Measurements from ENCODE around the gene CLRN1. TPM values are rescaled to one million over a fixed set of nuclear protein-coding genes. Genes with fewer than 3 reads are reported as not detected.

The CLRN1 gene
- polyA plus RNA-seq, 3 donors, result not detected

DNA sequence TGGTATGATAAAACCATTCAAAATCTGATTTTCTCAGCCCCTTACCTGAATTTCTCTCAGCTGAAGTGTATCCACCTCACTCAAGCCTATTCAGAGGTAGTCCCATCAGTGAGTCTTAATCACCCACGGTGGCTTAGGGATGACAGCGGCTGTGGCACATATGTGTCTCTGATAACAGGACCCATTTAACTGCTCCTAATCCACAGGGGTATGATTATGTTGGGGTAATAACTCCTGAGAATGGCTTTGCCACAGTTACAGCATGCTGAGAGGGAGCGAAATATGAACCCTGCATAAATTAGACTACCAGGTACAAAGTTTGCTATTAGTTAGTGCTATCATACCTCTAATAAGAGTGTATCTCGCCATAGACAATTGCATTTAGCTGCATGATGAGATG, 10.6 kb downstream of the CLRN1 start:
- no CpG with 5 or more reads among the region's 4 CpGs for WGBS (ENCODE audit: insufficient coverage)
- TF ChIP-seq, protein P1, sequence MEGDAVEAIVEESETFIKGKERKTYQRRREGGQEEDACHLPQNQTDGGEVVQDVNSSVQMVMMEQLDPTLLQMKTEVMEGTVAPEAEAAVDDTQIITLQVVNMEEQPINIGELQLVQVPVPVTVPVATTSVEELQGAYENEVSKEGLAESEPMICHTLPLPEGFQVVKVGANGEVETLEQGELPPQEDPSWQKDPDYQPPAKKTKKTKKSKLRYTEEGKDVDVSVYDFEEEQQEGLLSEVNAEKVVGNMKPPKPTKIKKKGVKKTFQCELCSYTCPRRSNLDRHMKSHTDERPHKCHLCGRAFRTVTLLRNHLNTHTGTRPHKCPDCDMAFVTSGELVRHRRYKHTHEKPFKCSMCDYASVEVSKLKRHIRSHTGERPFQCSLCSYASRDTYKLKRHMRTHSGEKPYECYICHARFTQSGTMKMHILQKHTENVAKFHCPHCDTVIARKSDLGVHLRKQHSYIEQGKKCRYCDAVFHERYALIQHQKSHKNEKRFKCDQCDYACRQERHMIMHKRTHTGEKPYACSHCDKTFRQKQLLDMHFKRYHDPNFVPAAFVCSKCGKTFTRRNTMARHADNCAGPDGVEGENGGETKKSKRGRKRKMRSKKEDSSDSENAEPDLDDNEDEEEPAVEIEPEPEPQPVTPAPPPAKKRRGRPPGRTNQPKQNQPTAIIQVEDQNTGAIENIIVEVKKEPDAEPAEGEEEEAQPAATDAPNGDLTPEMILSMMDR (IDR thresholded peaks at IDR 0.05), result no peak

DNA sequence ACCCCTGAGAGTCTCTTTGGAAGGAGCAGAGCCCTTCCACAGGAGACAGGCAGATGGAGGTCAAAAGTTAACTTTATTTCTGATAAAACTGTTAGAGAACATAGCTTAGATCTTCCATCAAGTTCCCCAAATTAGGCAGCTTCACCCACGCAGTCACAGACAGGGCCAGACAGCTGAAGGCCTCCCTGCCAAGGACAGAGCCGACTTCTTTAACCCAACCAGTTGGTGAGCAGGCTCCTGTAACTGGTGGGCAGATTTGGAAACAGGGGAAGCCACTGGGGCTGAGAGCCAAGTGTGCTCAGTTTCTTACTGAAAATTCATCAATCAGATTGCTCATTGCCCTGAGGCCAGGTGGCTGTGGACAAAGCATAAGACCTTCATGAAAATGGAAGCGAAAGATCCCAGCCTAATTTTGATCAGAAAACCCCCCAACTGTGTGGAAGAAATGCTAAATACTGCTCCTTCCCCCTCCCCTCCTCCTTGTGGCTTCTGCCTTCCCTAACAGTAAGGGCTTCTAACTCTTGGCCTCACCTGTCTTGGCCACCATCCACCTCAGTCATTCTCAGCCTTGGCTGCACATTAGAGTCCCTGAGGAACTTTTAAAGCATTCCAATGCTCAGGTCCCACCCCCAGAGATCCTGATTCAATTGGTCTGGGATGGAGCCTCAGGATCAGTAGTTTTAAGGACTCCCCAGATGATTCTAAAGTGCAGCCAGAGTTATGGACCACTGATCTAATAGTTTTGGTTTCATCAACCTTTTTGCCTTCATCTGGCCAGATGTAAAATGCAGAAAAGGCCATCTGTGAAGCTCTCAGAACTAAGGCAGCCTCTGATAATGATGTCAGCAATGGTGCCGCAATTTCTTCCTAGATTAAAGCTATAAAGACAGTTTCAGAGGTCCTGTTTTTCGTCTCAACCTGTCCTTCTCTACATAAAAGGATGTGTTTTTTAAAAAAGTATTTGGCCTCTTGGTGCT, 11.5 kb downstream of the CLRN1 start:
- H3K4me1 ChIP-seq (ENCODE audit: control insufficient read depth in 1 of 2, insufficient read depth in 2 of 2, low read length in 2 of 2), result no peaks in the 10 kb centered on the region
- H3K36me3 ChIP-seq (replicated peaks in 1 of 2; ENCODE audit: control insufficient read depth in 1 of 2, insufficient read depth in 2 of 2, low read length in 2 of 2), result no peaks in the 10 kb centered on the region
- H3K4me1 Mint-ChIP-seq, result no peaks in the 10 kb centered on the region
- no peak overlapping the region for H3K4me3 ChIP-seq (replicated peaks in 1 of 3; ENCODE audit: low read depth in 2 of 3, low read length in 3 of 3)
- no peaks in the 10 kb centered on the region for H3K79me2 ChIP-seq (ENCODE audit: insufficient read depth, low read length)
- DNase-seq, result no peak
- no peaks in the 10 kb centered on the region for H4K20me1 ChIP-seq (ENCODE audit: insufficient read depth, low read length)
- H3K36me3 Mint-ChIP-seq, result no peaks in the 10 kb centered on the region
- H3K4me2 ChIP-seq (replicated peaks; ENCODE audit: extremely low read depth, low read length, poor library complexity, severe bottlenecking), result no peak overlapping the region
- peaks cover 1 to 3% (median 2%) of the 10 kb centered on the region in 3 donors for H3K27me3 Mint-ChIP-seq (ENCODE audit: low read depth in 3 of 3)
- no peaks in the 10 kb centered on the region for H3K9me3 ChIP-seq (replicated peaks in 1 of 2; ENCODE audit: control insufficient read depth in 1 of 2, insufficient read depth in 1 of 2, low read length in 2 of 2)
- no peak overlapping the region for H3K27ac ChIP-seq (ENCODE audit: low read depth in 1 of 2, low read length in 2 of 2)
- H3K27ac Mint-ChIP-seq, result no peak overlapping the region
- no peak overlapping the region for H3K4me3 Mint-ChIP-seq
- H2AFZ ChIP-seq (ENCODE audit: insufficient read depth, low read depth, low read length, poor library complexity, severe bottlenecking), result no peak overlapping the region
- WGBS (ENCODE audit: insufficient coverage), result no CpG with 5 or more reads among the region's 5 CpGs
- TF ChIP-seq, protein P1 (IDR thresholded peaks at IDR 0.05), result no peak
- H3K9ac ChIP-seq (ENCODE audit: insufficient read depth, low read length, poor library complexity, severe bottlenecking), result no peak overlapping the region
- peaks cover 0 to 2% (median 0%) of the 10 kb centered on the region in 7 donors for H3K9me3 Mint-ChIP-seq
- no peaks in the 10 kb centered on the region for H3K27me3 ChIP-seq (ENCODE audit: control insufficient read depth in 2 of 2, insufficient read depth in 2 of 2, low read length in 2 of 2)
- intact Hi-C loops (cut with micrococcal nuclease), result no loop called here

More for the DNA sequence above, 10.6 kb downstream of the CLRN1 start:
- DNase-seq, result no peak
- no peaks in the 10 kb centered on the region for H3K4me1 Mint-ChIP-seq
- Histone ChIP-seq H2AFZ (ENCODE audit: insufficient read depth, low read depth, low read length, poor library complexity, severe bottlenecking) (no peak overlapping the region), H3K79me2 (ENCODE audit: insufficient read depth, low read length) (no peaks in the 10 kb centered on the region), H3K9ac (ENCODE audit: insufficient read depth, low read length, poor library complexity, severe bottlenecking) (no peak overlapping the region), H3K4me3 (replicated peaks in 1 of 3; ENCODE audit: low read depth in 2 of 3, low read length in 3 of 3) (no peak overlapping the region), H3K27ac (ENCODE audit: low read depth in 1 of 2, low read length in 2 of 2) (no peak overlapping the region), H3K36me3 (replicated peaks in 1 of 2; ENCODE audit: control insufficient read depth in 1 of 2, insufficient read depth in 2 of 2, low read length in 2 of 2) (no peaks in the 10 kb centered on the region), H4K20me1 (ENCODE audit: insufficient read depth, low read length) (no peaks in the 10 kb centered on the region), H3K9me3 (replicated peaks in 1 of 2; ENCODE audit: control insufficient read depth in 1 of 2, insufficient read depth in 1 of 2, low read length in 2 of 2) (no peaks in the 10 kb centered on the region), H3K4me1 (ENCODE audit: control insufficient read depth in 1 of 2, insufficient read depth in 2 of 2, low read length in 2 of 2) (no peaks in the 10 kb centered on the region), H3K27me3 (ENCODE audit: control insufficient read depth in 2 of 2, insufficient read depth in 2 of 2, low read length in 2 of 2) (no peaks in the 10 kb centered on the region), H3K4me2 (replicated peaks; ENCODE audit: extremely low read depth, low read length, poor library complexity, severe bottlenecking) (no peak overlapping the region)
- H3K27ac Mint-ChIP-seq, result no peak overlapping the region
- H3K4me3 Mint-ChIP-seq, result no peak overlapping the region
- H3K36me3 Mint-ChIP-seq, result no peaks in the 10 kb centered on the region
- intact Hi-C loops (cut with micrococcal nuclease), result no loop called here
- peaks cover 0 to 3% (median 2%) of the 10 kb centered on the region in 3 donors for H3K27me3 Mint-ChIP-seq (ENCODE audit: low read depth in 3 of 3)
- peaks cover 0 to 2% (median 0%) of the 10 kb centered on the region in 7 donors for H3K9me3 Mint-ChIP-seq
